RWPE1 (cell line): ENCODE data around the gene RCAN2.

Experiments used
- CTCF ChIA-PET: fragments of 350-600 bp; sonication (Branson Sonifier 250); formaldehyde crosslinking; extraction: SDS; loops from one replicate; lab custom pipeline; 2021; lab: Yijun Ruan, JAX
- POLR2A ChIA-PET: fragments of 400-600 bp; formaldehyde crosslinking; extraction: SDS; loops from one replicate; lab custom pipeline; 2020; ENCODE audit warnings: antibody characterized with exemption; ENCODE audit not compliant: low non-redundant PET; lab: Yijun Ruan, JAX
- DNase-seq: peaks from one replicate; pipeline ENCODE4 v3.0.0; 2012; ENCODE audit warnings: low spot score
- H3K27ac ChIP-seq: fragments of 450-650 bp; 2 replicates; pipeline ENCODE4 v1.5.1; 2017
- TF ChIP-seq, protein P1 (sequence below): fragments of 450-650 bp; conservative IDR thresholded peaks from 2 replicates; pipeline ENCODE4 v1.5.1; 2017; ENCODE audit warnings: low read depth, mild to moderate bottlenecking

RCAN2 gene

DNA sequence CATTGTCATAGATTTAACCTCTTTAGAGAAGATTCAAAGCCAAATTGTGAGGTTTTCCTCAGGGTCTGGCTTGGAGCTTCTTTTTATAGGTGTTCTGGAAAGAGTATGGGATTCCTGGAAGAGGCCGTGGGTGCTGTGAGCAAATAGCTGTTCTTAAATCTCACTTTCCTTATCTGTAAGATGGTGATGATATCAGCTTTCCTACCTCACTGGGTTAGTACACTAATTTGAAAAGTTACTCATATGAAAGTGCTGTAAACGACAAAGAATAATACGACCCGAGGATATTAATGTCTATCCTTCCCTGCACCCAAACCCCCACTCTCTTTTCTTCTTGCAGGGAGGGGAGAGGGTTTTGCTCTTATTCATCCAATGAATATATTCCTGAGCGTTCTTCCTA, 203.6 kb downstream of the RCAN2 start:
- CTCF ChIA-PET = no interaction called here
- POLR2A ChIA-PET = no interaction called here

DNA sequence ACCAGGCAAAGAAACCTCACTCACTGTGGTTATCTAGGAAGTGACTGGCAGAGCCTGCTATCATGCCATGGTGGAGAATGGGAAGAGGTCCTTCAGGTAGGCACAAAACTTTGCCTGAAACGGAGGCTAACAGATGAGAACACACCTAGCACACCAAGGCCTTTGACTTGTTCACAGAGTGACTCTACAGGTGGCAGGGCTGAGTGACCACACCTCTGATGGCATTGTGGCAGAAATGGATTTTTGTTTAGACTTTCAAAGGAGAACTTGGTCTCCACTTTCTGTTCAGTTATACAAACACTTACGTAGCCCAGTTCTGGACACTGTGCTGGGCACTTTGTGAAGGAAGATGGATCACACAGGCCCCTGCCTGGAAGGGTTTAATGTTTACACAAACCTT, 204.2 kb downstream of the RCAN2 start:
- POLR2A ChIA-PET = no interaction called here
- TF ChIP-seq, protein P1, sequence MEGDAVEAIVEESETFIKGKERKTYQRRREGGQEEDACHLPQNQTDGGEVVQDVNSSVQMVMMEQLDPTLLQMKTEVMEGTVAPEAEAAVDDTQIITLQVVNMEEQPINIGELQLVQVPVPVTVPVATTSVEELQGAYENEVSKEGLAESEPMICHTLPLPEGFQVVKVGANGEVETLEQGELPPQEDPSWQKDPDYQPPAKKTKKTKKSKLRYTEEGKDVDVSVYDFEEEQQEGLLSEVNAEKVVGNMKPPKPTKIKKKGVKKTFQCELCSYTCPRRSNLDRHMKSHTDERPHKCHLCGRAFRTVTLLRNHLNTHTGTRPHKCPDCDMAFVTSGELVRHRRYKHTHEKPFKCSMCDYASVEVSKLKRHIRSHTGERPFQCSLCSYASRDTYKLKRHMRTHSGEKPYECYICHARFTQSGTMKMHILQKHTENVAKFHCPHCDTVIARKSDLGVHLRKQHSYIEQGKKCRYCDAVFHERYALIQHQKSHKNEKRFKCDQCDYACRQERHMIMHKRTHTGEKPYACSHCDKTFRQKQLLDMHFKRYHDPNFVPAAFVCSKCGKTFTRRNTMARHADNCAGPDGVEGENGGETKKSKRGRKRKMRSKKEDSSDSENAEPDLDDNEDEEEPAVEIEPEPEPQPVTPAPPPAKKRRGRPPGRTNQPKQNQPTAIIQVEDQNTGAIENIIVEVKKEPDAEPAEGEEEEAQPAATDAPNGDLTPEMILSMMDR = no peak
- DNase-seq = no peak
- CTCF ChIA-PET = no interaction called here
- no peak overlapping the region for H3K27ac ChIP-seq

More for the DNA sequence above, 203.6 kb downstream of the RCAN2 start:
- TF ChIP-seq, protein P1 = no peak
- no peak for DNase-seq
- H3K27ac ChIP-seq = no peak overlapping the region

DNA sequence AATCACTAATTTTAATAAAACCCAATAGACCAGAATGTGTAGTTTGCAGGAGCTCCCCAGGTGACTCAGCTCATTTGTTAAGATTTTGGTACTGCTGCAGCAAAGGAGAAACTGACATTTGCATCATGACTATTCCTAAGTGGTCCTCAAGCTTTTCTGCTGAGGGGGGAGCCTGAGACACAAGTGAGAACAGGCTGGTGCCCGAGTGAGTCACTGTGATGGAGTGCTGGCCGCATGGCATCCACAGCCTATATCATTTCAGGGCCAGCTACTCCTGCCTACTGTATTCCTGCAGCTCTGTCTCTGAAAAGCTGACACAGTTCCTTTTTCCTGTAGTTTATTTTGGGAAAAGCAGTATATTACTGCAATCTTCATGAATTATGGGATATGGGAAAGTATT, 206.8 kb downstream of the RCAN2 start:
- TF ChIP-seq, protein P1 = no peak
- POLR2A ChIA-PET = no interaction called here
- no peak overlapping the region for H3K27ac ChIP-seq
- no peak for DNase-seq
- CTCF ChIA-PET = no interaction called here

DNA sequence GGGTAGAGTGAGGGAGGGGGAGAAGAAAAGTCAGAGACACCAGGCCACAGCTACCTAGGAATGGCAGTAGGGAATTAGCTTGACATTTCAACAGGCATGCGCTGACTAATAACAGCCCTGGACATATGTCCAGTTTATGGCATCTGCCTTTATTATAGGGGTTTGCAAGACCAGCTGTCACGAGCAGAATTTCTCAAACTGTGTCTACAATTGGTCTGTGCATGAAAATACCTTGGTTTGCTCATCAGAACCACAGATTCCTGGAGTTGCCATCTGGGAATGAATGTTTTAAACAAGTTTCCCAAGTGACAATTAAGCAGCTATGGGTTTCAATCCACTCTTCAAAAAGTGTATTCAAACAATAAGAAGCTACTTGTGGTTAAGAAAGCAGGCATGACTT, 210.1 kb downstream of the RCAN2 start:
- ChIA-PET POLR2A (no interaction called here), CTCF (no interaction called here)
- TF ChIP-seq, protein P1 = no peak
- no peak for DNase-seq
- no peak overlapping the region for H3K27ac ChIP-seq

DNA sequence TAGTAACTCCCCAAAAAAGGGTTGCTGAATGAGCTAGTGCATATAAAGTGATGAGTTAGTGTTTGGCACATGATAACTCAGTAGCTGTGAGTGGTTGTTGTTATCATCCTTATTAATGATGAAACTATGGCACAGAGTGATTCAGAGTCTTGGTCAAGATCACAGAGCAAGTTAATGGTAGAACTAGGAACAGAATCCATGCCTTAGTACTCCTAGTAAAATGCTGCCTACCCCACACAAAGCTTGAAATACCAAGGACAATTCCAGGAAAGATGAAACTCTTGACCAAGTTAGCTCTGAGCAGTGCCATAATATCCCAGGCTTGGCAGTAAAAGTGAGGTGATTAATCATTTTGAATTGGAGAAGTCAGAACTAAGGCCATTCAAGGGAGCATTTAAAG, 211.4 kb downstream of the RCAN2 start:
- ChIA-PET CTCF (no interaction called here), POLR2A (no interaction called here)
- TF ChIP-seq, protein P1 = no peak
- no peak for DNase-seq
- no peak overlapping the region for H3K27ac ChIP-seq

DNA sequence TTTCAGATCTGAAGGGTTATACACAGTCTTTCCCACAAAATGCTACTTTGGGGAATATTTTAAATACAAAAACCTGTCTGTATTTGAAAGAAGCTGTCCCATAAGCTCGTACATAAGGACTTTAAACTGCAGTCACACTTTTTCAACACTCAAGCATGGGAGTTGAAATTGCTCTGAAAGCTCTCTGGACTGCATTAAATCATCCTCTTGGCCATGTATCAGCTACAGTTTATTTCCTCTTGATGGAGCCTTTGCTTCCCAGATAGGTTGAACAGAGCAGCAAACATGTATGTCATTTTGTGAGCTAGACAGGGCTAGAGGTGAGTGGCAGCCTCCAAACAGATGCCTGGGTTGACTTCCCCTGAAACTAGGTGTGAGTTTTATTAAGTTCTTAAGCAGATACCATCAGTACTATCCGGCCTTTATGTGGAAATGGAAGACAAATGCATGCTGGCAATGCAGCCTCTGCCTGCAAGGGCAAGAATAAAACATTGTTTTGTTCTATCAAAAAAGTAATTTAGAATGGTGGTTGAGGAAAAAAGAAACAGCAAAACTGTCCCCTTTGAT, 214.6 kb downstream of the RCAN2 start:
- CTCF ChIA-PET = no interaction called here
- no peak overlapping the region for H3K27ac ChIP-seq
- POLR2A ChIA-PET = no interaction called here
- DNase-seq = no peak
- TF ChIP-seq, protein P1 = no peak
